ENCODE measurements around the gene GRM8. TPM values are rescaled to one million over a fixed set of nuclear protein-coding genes. Genes with fewer than 3 reads are reported as not detected.

GRM8 gene
- total RNA-seq, 1 donor from 2014 or later = 2.2 TPM

- TF ChIP-seq CTCF (IDR thresholded peaks at IDR 0.05; ENCODE audit: insufficient read depth, low read depth, low read length) (no peak), EZH2 (IDR thresholded peaks at IDR 0.05; ENCODE audit: insufficient read depth, low read length) (no peak)
- no peak overlapping the region for H3K27ac Mint-ChIP-seq (ENCODE audit: unreplicated experiment)
- H3K4me1 ChIP-seq (ENCODE audit: insufficient read depth, low read length) = peaks cover 3% of the 10 kb centered on the region
- H3K27me3 Mint-ChIP-seq (ENCODE audit: low read depth, unreplicated experiment) = no peaks in the 10 kb centered on the region
- H3K9me3 ChIP-seq (ENCODE audit: insufficient read depth, low read depth, low read length) = no peaks in the 10 kb centered on the region
- no peak overlapping the region for H3K4me3 Mint-ChIP-seq (ENCODE audit: unreplicated experiment)
- DNase-seq (ENCODE audit: low read depth) = no peak
- no peak for FAIRE-seq
- no peaks in the 10 kb centered on the region for H3K36me3 Mint-ChIP-seq (ENCODE audit: low read depth, unreplicated experiment)
- no peak overlapping the region for H3K9ac ChIP-seq (ENCODE audit: low read length)
- H3K4me2 ChIP-seq (ENCODE audit: low read length) = no peak overlapping the region
- no peak overlapping the region for H3K27ac ChIP-seq (ENCODE audit: low read depth, low read length)
- H3K9me3 Mint-ChIP-seq (ENCODE audit: unreplicated experiment) = no peaks in the 10 kb centered on the region
- no peaks in the 10 kb centered on the region for H3K79me2 ChIP-seq (ENCODE audit: insufficient read depth, low read length)
- H2AFZ ChIP-seq (ENCODE audit: low read depth, low read length) = no peak overlapping the region
- H3K36me3 ChIP-seq (ENCODE audit: insufficient read depth, low read length) = no peaks in the 10 kb centered on the region
- no peak overlapping the region for H3K4me3 ChIP-seq (ENCODE audit: insufficient read depth, low read depth, low read length)
- no peaks in the 10 kb centered on the region for H3K27me3 ChIP-seq (ENCODE audit: insufficient read depth, low read length)
- H3K4me1 Mint-ChIP-seq (ENCODE audit: low read depth, unreplicated experiment) = no peaks in the 10 kb centered on the region
- H4K20me1 ChIP-seq (ENCODE audit: insufficient read depth, low read length) = no peaks in the 10 kb centered on the region
Observed at GRCh38 chr7:126535176-126535575, 717.6 kb downstream of the GRM8 start.

DNA sequence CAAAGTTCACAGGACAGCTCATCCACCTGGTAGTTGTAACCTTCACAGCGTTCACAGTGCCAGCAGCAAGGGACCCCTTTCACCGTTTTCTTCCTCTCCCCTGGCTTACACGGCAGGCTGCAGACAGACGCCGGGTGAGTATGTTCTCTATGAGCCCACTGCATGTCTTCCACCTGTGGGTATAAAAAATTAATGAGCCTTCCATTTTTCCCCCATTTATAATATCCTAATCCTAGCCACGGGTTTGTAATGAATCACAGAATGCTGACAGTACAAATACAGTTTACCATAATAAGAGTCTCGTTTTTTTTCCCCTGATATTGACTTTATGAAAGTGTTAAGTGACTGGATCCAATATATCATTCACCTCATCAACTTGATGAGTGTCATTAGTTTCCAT lies 719.0 kb downstream of the GRM8 start:
- no peak overlapping the region for H3K4me3 ChIP-seq (ENCODE audit: insufficient read depth, low read depth, low read length)
- no peaks in the 10 kb centered on the region for H3K9me3 ChIP-seq (ENCODE audit: insufficient read depth, low read depth, low read length)
- no peaks in the 10 kb centered on the region for H3K27me3 ChIP-seq (ENCODE audit: insufficient read depth, low read length)
- DNase-seq (ENCODE audit: low read depth) = no peak
- H3K4me1 ChIP-seq (ENCODE audit: insufficient read depth, low read length) = peaks cover 6% of the 10 kb centered on the region
- FAIRE-seq = no peak
- Mint-ChIP-seq H3K27ac (ENCODE audit: unreplicated experiment) (no peak overlapping the region), H3K4me1 (ENCODE audit: low read depth, unreplicated experiment) (no peaks in the 10 kb centered on the region), H3K36me3 (ENCODE audit: low read depth, unreplicated experiment) (no peaks in the 10 kb centered on the region), H3K9me3 (ENCODE audit: unreplicated experiment) (no peaks in the 10 kb centered on the region), H3K4me3 (ENCODE audit: unreplicated experiment) (no peak overlapping the region), H3K27me3 (ENCODE audit: low read depth, unreplicated experiment) (no peaks in the 10 kb centered on the region)
- H3K9ac ChIP-seq (ENCODE audit: low read length) = no peak overlapping the region
- no peaks in the 10 kb centered on the region for H3K79me2 ChIP-seq (ENCODE audit: insufficient read depth, low read length)
- no peak overlapping the region for H3K4me2 ChIP-seq (ENCODE audit: low read length)
- no peak overlapping the region for H3K27ac ChIP-seq (ENCODE audit: low read depth, low read length)
- no peak overlapping the region for H2AFZ ChIP-seq (ENCODE audit: low read depth, low read length)
- no peaks in the 10 kb centered on the region for H4K20me1 ChIP-seq (ENCODE audit: insufficient read depth, low read length)
- TF ChIP-seq EZH2 (IDR thresholded peaks at IDR 0.05; ENCODE audit: insufficient read depth, low read length) (no peak), CTCF (IDR thresholded peaks at IDR 0.05; ENCODE audit: insufficient read depth, low read depth, low read length) (no peak)
- no peaks in the 10 kb centered on the region for H3K36me3 ChIP-seq (ENCODE audit: insufficient read depth, low read length)

DNA sequence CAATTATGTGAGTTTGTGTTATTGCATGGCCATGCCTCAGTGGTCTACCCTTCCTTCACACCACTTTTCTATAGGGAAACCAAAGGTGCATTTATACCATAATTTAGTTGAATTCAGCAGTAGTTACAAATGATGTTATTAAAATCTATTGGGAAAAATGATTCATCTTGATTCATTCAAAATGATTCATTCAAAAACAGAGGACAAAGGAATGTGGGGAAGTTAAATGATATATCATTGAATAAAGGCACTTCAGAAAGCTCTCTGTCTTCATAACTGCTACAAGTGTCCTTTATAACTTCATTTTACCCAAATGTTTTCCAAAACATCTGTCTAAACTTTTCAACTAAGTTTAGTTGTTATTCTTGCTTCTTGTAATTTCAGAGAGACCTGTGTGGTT lies 722.9 kb downstream of the GRM8 start:
- H3K4me1 ChIP-seq (ENCODE audit: insufficient read depth, low read length) = peaks cover 6% of the 10 kb centered on the region
- TF ChIP-seq CTCF (IDR thresholded peaks at IDR 0.05; ENCODE audit: insufficient read depth, low read depth, low read length) (no peak), EZH2 (IDR thresholded peaks at IDR 0.05; ENCODE audit: insufficient read depth, low read length) (no peak)
- Mint-ChIP-seq H3K27ac (ENCODE audit: unreplicated experiment) (no peak overlapping the region), H3K4me1 (ENCODE audit: low read depth, unreplicated experiment) (no peaks in the 10 kb centered on the region), H3K4me3 (ENCODE audit: unreplicated experiment) (no peak overlapping the region), H3K27me3 (ENCODE audit: low read depth, unreplicated experiment) (no peaks in the 10 kb centered on the region), H3K9me3 (ENCODE audit: unreplicated experiment) (no peaks in the 10 kb centered on the region), H3K36me3 (ENCODE audit: low read depth, unreplicated experiment) (no peaks in the 10 kb centered on the region)
- no peak overlapping the region for H3K4me3 ChIP-seq (ENCODE audit: insufficient read depth, low read depth, low read length)
- H3K79me2 ChIP-seq (ENCODE audit: insufficient read depth, low read length) = no peaks in the 10 kb centered on the region
- H3K36me3 ChIP-seq (ENCODE audit: insufficient read depth, low read length) = no peaks in the 10 kb centered on the region
- H3K4me2 ChIP-seq (ENCODE audit: low read length) = peak overlapping the region; percentile 50
- H2AFZ ChIP-seq (ENCODE audit: low read depth, low read length) = peak overlapping the region; percentile 59
- H4K20me1 ChIP-seq (ENCODE audit: insufficient read depth, low read length) = no peaks in the 10 kb centered on the region
- no peaks in the 10 kb centered on the region for H3K9me3 ChIP-seq (ENCODE audit: insufficient read depth, low read depth, low read length)
- DNase-seq (ENCODE audit: low read depth) = peak; percentile 8
- H3K27me3 ChIP-seq (ENCODE audit: insufficient read depth, low read length) = no peaks in the 10 kb centered on the region
- H3K9ac ChIP-seq (ENCODE audit: low read length) = no peak overlapping the region
- H3K27ac ChIP-seq (ENCODE audit: low read depth, low read length) = peak overlapping the region; percentile 6
- peak; percentile 20 for FAIRE-seq

Data from astrocyte (in vitro differentiated cells and primary cell).